Measurements from ENCODE around the gene LRRC36.

The LRRC36 gene

GRCh38 chr16:67326472-67327309, at the start of gene LRRC36, which contains the start of gene KCTD19:
TSS of gene LRRC36 (plus strand) at chr16:67326815. CDS start at chr16:67326863, 48 bp downstream.
TSS of gene KCTD19 (minus strand) at chr16:67326741. CDS start at chr16:67326707, 34 bp downstream.
- peak; percentile 59 for DNase-seq (ENCODE audit: low read depth, low spot score)

GRCh38 chr16:67277294-67277998, 49.2 kb upstream of the LRRC36 start:
- DNase-seq (ENCODE audit: low read depth, low spot score): no peak

GRCh38 chr16:67277999-67278772, 48.4 kb upstream of the LRRC36 start:
- DNase-seq (ENCODE audit: low read depth, low spot score): no peak

GRCh38 chr16:67278773-67279295, 47.8 kb upstream of the LRRC36 start:
- no peak for DNase-seq (ENCODE audit: low read depth, low spot score)

- peak; percentile 69 for DNase-seq (ENCODE audit: low read depth, low spot score)
Observed at GRCh38 chr16:67279296-67280089, 47.1 kb upstream of the LRRC36 start, which contains the start of gene PLEKHG4. TSS of gene PLEKHG4 (plus strand) at chr16:67279532. CDS start at chr16:67280045, 513 bp downstream.

- DNase-seq (ENCODE audit: low read depth, low spot score): no peak
Observed at GRCh38 chr16:67280090-67281015, 46.3 kb upstream of the LRRC36 start.

- no peak for DNase-seq (ENCODE audit: low read depth, low spot score)
Observed at GRCh38 chr16:67281536-67282446, 44.8 kb upstream of the LRRC36 start.

- no peak for DNase-seq (ENCODE audit: low read depth, low spot score)
Observed at GRCh38 chr16:67282447-67282805, 44.2 kb upstream of the LRRC36 start.

- DNase-seq (ENCODE audit: low read depth, low spot score): no peak
Observed at GRCh38 chr16:67283039-67283825, 43.4 kb upstream of the LRRC36 start.

- no peak for DNase-seq (ENCODE audit: low read depth, low spot score)
Observed at GRCh38 chr16:67283826-67284555, 42.6 kb upstream of the LRRC36 start.

- DNase-seq (ENCODE audit: low read depth, low spot score): no peak
Observed at GRCh38 chr16:67284699-67285646, 41.6 kb upstream of the LRRC36 start.

- no peak for DNase-seq (ENCODE audit: low read depth, low spot score)
Observed at GRCh38 chr16:67286441-67287235, 40.0 kb upstream of the LRRC36 start.

GRCh38 chr16:67287960-67288359, 38.7 kb upstream of the LRRC36 start:
- DNase-seq (ENCODE audit: low read depth, low spot score): no peak

- no peak for DNase-seq (ENCODE audit: low read depth, low spot score)
Observed at GRCh38 chr16:67291461-67291860, 35.2 kb upstream of the LRRC36 start.

GRCh38 chr16:67294171-67294757, 32.4 kb upstream of the LRRC36 start:
- DNase-seq (ENCODE audit: low read depth, low spot score): no peak
